Effector CD4-positive, alpha-beta T cell (primary cell): ENCODE results near the gene SUSD2.
A peak's percentile ranks its signal among the peaks of the same experiment; 100 is the strongest.
"Not testable (repeated sequence)": the region's sequence is repeated elsewhere in the genome, so short reads cannot be mapped to it uniquely, and the experiment has no call there.

Experiments
- DNase-seq: peaks from one replicate; pipeline ENCODE4 v3.0.0-alpha.2; 2020

SUSD2 gene

GRCh38 chr22:24217384-24217783 is 36.1 kb downstream of the SUSD2 start:
- DNase-seq = no peak

GRCh38 chr22:24219750-24220149 is 38.5 kb downstream of the SUSD2 start:
- DNase-seq = no peak

GRCh38 chr22:24224468-24224867 is 43.2 kb downstream of the SUSD2 start:
- DNase-seq = no peak

- no peak for DNase-seq
Observed at GRCh38 chr22:24225044-24225601, 43.8 kb downstream of the SUSD2 start.

- no peak for DNase-seq
Observed at GRCh38 chr22:24225951-24226350, 44.7 kb downstream of the SUSD2 start.

GRCh38 chr22:24230911-24231656 is 49.8 kb downstream of the SUSD2 start:
- peak; percentile 49 for DNase-seq

- DNase-seq = no peak
Observed at GRCh38 chr22:24231706-24232105, 50.4 kb downstream of the SUSD2 start.

- no peak for DNase-seq
Observed at GRCh38 chr22:24232124-24232523, 50.8 kb downstream of the SUSD2 start.

GRCh38 chr22:24232725-24233124 is 51.4 kb downstream of the SUSD2 start:
- no peak for DNase-seq

- DNase-seq = no peak
Observed at GRCh38 chr22:24233235-24233634, 51.9 kb downstream of the SUSD2 start.

GRCh38 chr22:24233816-24234215 is 52.5 kb downstream of the SUSD2 start:
- DNase-seq = no peak

- DNase-seq = no peak
Observed at GRCh38 chr22:24235315-24235714, 54.0 kb downstream of the SUSD2 start.

GRCh38 chr22:24236656-24237055 is 55.4 kb downstream of the SUSD2 start:
- no peak for DNase-seq

GRCh38 chr22:24238101-24238694 is 56.9 kb downstream of the SUSD2 start:
- not testable (repeated sequence) for DNase-seq
